Measurements from ENCODE around the gene FTHL17.

Gene FTHL17

DNA sequence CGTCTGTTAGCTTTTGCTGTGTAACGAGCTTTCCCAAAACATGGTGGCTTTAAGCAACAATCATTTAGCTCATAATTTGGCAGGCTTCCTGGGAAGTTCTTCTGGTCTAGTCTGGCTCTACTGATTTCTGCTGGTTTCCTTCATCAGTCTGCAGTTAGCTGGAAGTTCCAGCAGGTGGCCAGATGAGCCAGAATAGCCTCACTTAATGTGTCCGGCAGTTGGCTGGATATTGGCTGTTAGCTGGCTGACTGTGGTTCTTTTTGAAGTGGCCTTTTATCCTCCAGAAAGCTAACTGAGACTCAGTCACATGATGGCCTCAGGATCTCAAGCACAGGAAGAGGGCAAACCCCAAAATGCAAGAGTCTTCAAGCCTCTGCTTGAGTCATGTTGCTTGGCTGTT is 34.9 kb downstream of the FTHL17 start:
- no peak for DNase-seq

DNA sequence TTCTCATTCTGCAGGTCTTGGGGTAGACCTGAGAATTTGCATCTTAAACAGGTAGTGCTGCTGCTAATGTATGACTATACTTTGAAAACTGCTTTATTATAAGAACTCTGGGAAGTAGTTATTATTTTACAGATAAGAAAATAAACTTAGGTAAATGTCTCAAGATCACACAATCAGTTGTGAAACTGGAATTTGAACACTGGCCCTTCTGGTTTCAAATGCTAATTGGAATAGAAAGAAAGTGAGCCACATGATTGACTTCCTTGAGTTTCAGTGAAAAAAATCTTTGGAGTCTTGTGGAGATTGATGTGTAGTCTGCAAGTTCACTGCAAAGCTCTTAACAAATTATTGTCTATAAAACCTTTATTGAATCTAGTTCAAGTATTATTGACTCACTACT is 44.5 kb downstream of the FTHL17 start:
- no peak for DNase-seq

- DNase-seq, result no peak
Measured at GRCh38 chrX:31024866-31025265, 47.0 kb downstream of the FTHL17 start.

GRCh38 chrX:31021537-31021936 is 50.3 kb downstream of the FTHL17 start:
- no peak for DNase-seq
